ENCODE data around the gene DNHD1. TPM values are rescaled to one million over a fixed set of nuclear protein-coding genes. Genes with fewer than 3 reads are reported as not detected.

Gene DNHD1
- total and polyA plus RNA-seq, 2 experiments from 2014 or later, result 3.6 to 9.6 TPM

GRCh38 chr11:6617315-6617781 lies 120.3 kb downstream of the DNHD1 start:
- Histone ChIP-seq H2AFZ (no peak overlapping the region), H3K79me2 (replicated peaks; ENCODE audit: insufficient read depth) (peaks cover 9% of the 10 kb centered on the region; the same call in 1 of the 2 replicates), H3K27ac (ENCODE audit: low read depth) (no peak overlapping the region), H3K4me3 (no peak overlapping the region), H4K20me1 (replicated peaks; ENCODE audit: insufficient read depth) (no peaks in the 10 kb centered on the region), H3K4me2 (no peak overlapping the region), H3K27me3 (ENCODE audit: insufficient read depth) (no peaks in the 10 kb centered on the region), H3F3A (replicated peaks; ENCODE audit: low read depth) (no peaks in the 10 kb centered on the region; the same call in 1 of the 2 replicates), H3K36me3 (ENCODE audit: insufficient read depth) (no peaks in the 10 kb centered on the region; the same call in 1 of the 2 replicates), H3K4me1 (ENCODE audit: insufficient read depth) (peaks cover 17% of the 10 kb centered on the region), H3K9me2 (ENCODE audit: insufficient read depth) (no peaks in the 10 kb centered on the region)
- DNase-seq (ENCODE audit: low spot score), result no peak
- no peak for TF ChIP-seq ZNF331 (CRISPR knock-in tag; IDR thresholded peaks at IDR 0.05; ENCODE audit: low read depth)
- TF ChIP-seq ETS1 (IDR thresholded peaks at IDR 0.05), result no peak
- TF ChIP-seq EZH2 (IDR thresholded peaks at IDR 0.05; ENCODE audit: low read depth, unreplicated experiment), result no peak
- TF ChIP-seq CTCF (conservative IDR thresholded peaks at IDR 0.05; ENCODE audit: low read depth in 2 of 2), result no peak
- no peak for TF ChIP-seq ZNF462 (CRISPR knock-in tag; IDR thresholded peaks at IDR 0.05)
- no peak for TF ChIP-seq ZNF114 (CRISPR knock-in tag; IDR thresholded peaks at IDR 0.05)
- no peak for TF ChIP-seq NANOG (IDR thresholded peaks at IDR 0.05; ENCODE audit: borderline replicate concordance)
- TF ChIP-seq POLR2AphosphoS5 (IDR thresholded peaks at IDR 0.05; ENCODE audit: low read depth), result no peak
- no peak overlapping the region for H3K27ac Mint-ChIP-seq
- peaks cover 5% of the 10 kb centered on the region for H3K27me3 Mint-ChIP-seq (ENCODE audit: insufficient read depth, low read depth, poor library complexity)
- no peaks in the 10 kb centered on the region for H3K9me3 Mint-ChIP-seq
- 0 out of 3 replicates have a peak, but pooled peaks cover 3% of the 10 kb centered on the region for H3K36me3 Mint-ChIP-seq (ENCODE audit: low read depth)
- H3K4me3 Mint-ChIP-seq, result no peak overlapping the region
- H3K4me1 Mint-ChIP-seq, result no peaks in the 10 kb centered on the region
- ATAC-seq, result no peak
